Esophagus muscularis mucosa (tissue), 4 donors: ENCODE data around the gene SMARCC2. TPM values are rescaled to one million over a fixed set of nuclear protein-coding genes. Genes with fewer than 3 reads are reported as not detected.

Source experiments
- DNase-seq: peaks from one replicate; pipeline ENCODE4 v3.0.0-alpha.2; 2017; ENCODE audit errors: extremely low spot score
- H3K27ac ChIP-seq, 4 donors: fragments of 200-600 bp; sonication (generic); replicated peaks in 1 of 4; 1 replicate in 3 of 4; 2 replicates in 1 of 4; pipeline ENCODE4 v1.5.1; 2016 to 2019; ENCODE audit warnings: mild to moderate bottlenecking in 1 of 4
- H3K27me3 ChIP-seq, 4 donors: fragments of 200-600 bp; sonication (generic); one replicate each; pipeline versions ENCODE4 v1.5.1 to v1.6.0; 2016 to 2019
- H3K36me3 ChIP-seq, 4 donors: fragments of 200-600 bp; sonication (generic); one replicate each; pipeline ENCODE4 v1.5.1; 2016 to 2019
- H3K4me1 ChIP-seq, 4 donors: fragments of 200-600 bp; sonication (generic); one replicate each; pipeline ENCODE4 v1.5.1; 2016 to 2019
- H3K4me3 ChIP-seq, 4 donors: fragments of 200-600 bp; sonication (generic); 1 replicate in 2 of 4; 2 replicates in 2 of 4; pipeline ENCODE4 v1.5.1; 2016 to 2019; ENCODE audit warnings: mild to moderate bottlenecking in 4 of 4, moderate library complexity in 1 of 4
- H3K9me3 ChIP-seq, 4 donors: fragments of 200-600 bp; sonication (generic); 1 replicate in 3 of 4; 2 replicates in 1 of 4; pipeline ENCODE4 v1.5.1; 2016 to 2019
- CTCF ChIP-seq, 3 experiments: fragments of 200-600 bp in 2 of 3; fragments of 450-650 bp in 1 of 3; sonication (generic) in 2 of 3; IDR thresholded peaks; one replicate each; pipeline ENCODE4 v1.5.1; 2017 to 2019; ENCODE audit warnings: antibody characterized with exemption in 3 of 3, mild to moderate bottlenecking in 2 of 3, moderate library complexity in 1 of 3
- EP300 ChIP-seq: sonication (generic); formaldehyde crosslinking; IDR thresholded peaks from one replicate; pipeline ENCODE4 v1.6.1; 2017; ENCODE audit warnings: antibody characterized with exemption
- POLR2A ChIP-seq: fragments of 450-650 bp; IDR thresholded peaks from one replicate; pipeline ENCODE4 v1.6.1; 2017; ENCODE audit warnings: antibody characterized with exemption, moderate library complexity, mild to moderate bottlenecking, low read depth
- POLR2AphosphoS5 ChIP-seq, 2 donors: sonication (generic); formaldehyde crosslinking; IDR thresholded peaks; one replicate each; pipeline ENCODE4 v1.6.1; 2017; ENCODE audit warnings: antibody characterized with exemption in 2 of 2
- whole genome bisulfite sequencing: methylation state at CpG from one replicate; pipeline ENCODE4 v1.1.5; 2018; 5-methylcytosine and 5-hydroxymethylcytosine counted together
- intact Hi-C: fragments of 100-400 bp; cut with DNase I; formaldehyde crosslinking; loops from one replicate; pipeline ENCODE4 v1.15.1; 2023
- total RNA-seq, 4 donors: library from RNA; depleted of rRNA; stranded (reverse); fragments of >200 nt; gene quantifications; one replicate each; pipeline versions ENCODE4 v1.1.0 to v1.2.1, GENCODE V29; 2016

SMARCC2 gene
- total RNA-seq, 4 donors from 2014 or later = 62.1 to 111 (median 94.3) TPM

- 74% methylated on average over 8 of the region's 8 CpGs for WGBS
- TF ChIP-seq POLR2A (no peak), CTCF (IDR thresholded peaks at IDR 0.05) (no peak), POLR2AphosphoS5 (IDR thresholded peaks at IDR 0.05) (peak; percentile 52 to 64), EP300 (no peak)
- Histone ChIP-seq H3K9me3 (no peaks in the 10 kb centered on the region), H3K27ac (peak overlapping the region; percentile 34 to 68 (median 55)), H3K36me3 (peaks cover 49 to 67% (median 64%) of the 10 kb centered on the region in 4 donors), H3K27me3 (no peaks in the 10 kb centered on the region), H3K4me1 (peaks cover 23 to 44% (median 33%) of the 10 kb centered on the region in 4 donors), H3K4me3 (no peak overlapping the region)
- DNase-seq = no peak
- intact Hi-C loops = no loop called here
These were observed 45.4 kb downstream of the SMARCC2 start for GRCh38 chr12:56143870-56144269.

- H3K27me3 ChIP-seq = no peaks in the 10 kb centered on the region
- intact Hi-C loops = no loop called here
- peaks cover 56 to 73% (median 71%) of the 10 kb centered on the region in 4 donors for H3K36me3 ChIP-seq
- peak overlapping the region; percentile 34 to 68 (median 53) for H3K27ac ChIP-seq
- peaks cover 23 to 44% (median 33%) of the 10 kb centered on the region in 4 donors for H3K4me1 ChIP-seq
- no peak for TF ChIP-seq POLR2A
- TF ChIP-seq CTCF (IDR thresholded peaks at IDR 0.05) = no peak
- TF ChIP-seq EP300 = no peak
- TF ChIP-seq POLR2AphosphoS5 (IDR thresholded peaks at IDR 0.05) = no peak
- no peaks in the 10 kb centered on the region for H3K9me3 ChIP-seq
- WGBS = 59% methylated on average over 4 of the region's 4 CpGs
- DNase-seq = no peak
- H3K4me3 ChIP-seq = no peak overlapping the region
These were observed 46.1 kb downstream of the SMARCC2 start for GRCh38 chr12:56143217-56143616.

- Histone ChIP-seq H3K36me3 (peaks cover 65 to 84% (median 81%) of the 10 kb centered on the region in 4 donors), H3K27ac (peak overlapping the region; percentile 34 to 68 (median 53)), H3K4me3 (no peak overlapping the region), H3K9me3 (no peaks in the 10 kb centered on the region), H3K27me3 (no peaks in the 10 kb centered on the region), H3K4me1 (peaks cover 21 to 40% (median 31%) of the 10 kb centered on the region in 4 donors)
- WGBS = 91% methylated on average over 17 of the region's 19 CpGs
- intact Hi-C loops = no loop called here
- no peak for DNase-seq
- TF ChIP-seq CTCF (IDR thresholded peaks at IDR 0.05) = no peak
- TF ChIP-seq POLR2AphosphoS5 (IDR thresholded peaks at IDR 0.05) = no peak
- no peak for TF ChIP-seq POLR2A
- no peak for TF ChIP-seq EP300
These were observed 47.1 kb downstream of the SMARCC2 start for GRCh38 chr12:56141946-56142784.

GRCh38 chr12:56137853-56138571 is 51.3 kb downstream of the SMARCC2 start:
- intact Hi-C loops = no loop called here
- Histone ChIP-seq H3K27me3 (no peaks in the 10 kb centered on the region), H3K36me3 (peaks cover 79 to 100% (median 95%) of the 10 kb centered on the region in 4 donors), H3K27ac (no peak overlapping the region), H3K4me3 (no peak overlapping the region), H3K4me1 (peaks cover 2 to 10% (median 6%) of the 10 kb centered on the region in 4 donors), H3K9me3 (no peaks in the 10 kb centered on the region)
- DNase-seq = no peak
- no peak for TF ChIP-seq POLR2A
- no peak for TF ChIP-seq POLR2AphosphoS5 (IDR thresholded peaks at IDR 0.05)
- no peak for TF ChIP-seq CTCF (IDR thresholded peaks at IDR 0.05)
- no peak for TF ChIP-seq EP300
- 94% methylated on average over 11 of the region's 14 CpGs for WGBS
